ENCODE data around the gene HSPA1B.
A peak's percentile ranks its signal among the peaks of the same experiment; 100 is the strongest.

Gene HSPA1B

GRCh38 chr6:31815025-31815838 lies 12.3 kb upstream of the HSPA1B start, which contains the start of the genes HSPA1A and HSPA1L:
Gene HSPA1A (plus strand): TSS chr6:31815543. CDS start chr6:31815757, 214 bp downstream.
Gene HSPA1L (minus strand): TSS chr6:31815283. CDS start chr6:31811972, 3,311 bp downstream.
- no peak for TF ChIP-seq TAF1 (IDR thresholded peaks at IDR 0.05; ENCODE audit: borderline replicate concordance, insufficient read depth, low read length)
- TF ChIP-seq REST (IDR thresholded peaks at IDR 0.05; ENCODE audit: insufficient read depth in 1 of 2, low read depth in 2 of 2, low read length in 2 of 2) = no peak
- no peak for TF ChIP-seq FOXP2 (optimal IDR thresholded peaks at IDR 0.05; ENCODE audit: borderline replicate concordance, extremely low read depth, extremely low read length, insufficient read depth)
- TF ChIP-seq POLR2AphosphoS5 (IDR thresholded peaks at IDR 0.05; ENCODE audit: low read depth, low read length) = no peak
- TF ChIP-seq SIN3A (IDR thresholded peaks at IDR 0.05; ENCODE audit: borderline replicate concordance, insufficient read depth, low read length) = no peak

GRCh38 chr6:31819871-31820299 lies 7.7 kb upstream of the HSPA1B start:
- TF ChIP-seq SIN3A (IDR thresholded peaks at IDR 0.05; ENCODE audit: borderline replicate concordance, insufficient read depth, low read length) (no peak), FOXP2 (optimal IDR thresholded peaks at IDR 0.05; ENCODE audit: borderline replicate concordance, extremely low read depth, extremely low read length, insufficient read depth) (no peak), POLR2AphosphoS5 (IDR thresholded peaks at IDR 0.05; ENCODE audit: low read depth, low read length) (no peak), REST (IDR thresholded peaks at IDR 0.05; ENCODE audit: insufficient read depth in 1 of 2, low read depth in 2 of 2, low read length in 2 of 2) (no peak), TAF1 (IDR thresholded peaks at IDR 0.05; ENCODE audit: borderline replicate concordance, insufficient read depth, low read length) (no peak)

- TF ChIP-seq FOXP2 (optimal IDR thresholded peaks at IDR 0.05; ENCODE audit: borderline replicate concordance, extremely low read depth, extremely low read length, insufficient read depth) = no peak
- TF ChIP-seq POLR2AphosphoS5 (IDR thresholded peaks at IDR 0.05; ENCODE audit: low read depth, low read length) = peak; percentile 87
- 0 out of 2 replicates have a peak, but pooled peaks have one; percentile 16 for TF ChIP-seq TAF1 (IDR thresholded peaks at IDR 0.05; ENCODE audit: borderline replicate concordance, insufficient read depth, low read length)
- TF ChIP-seq REST (IDR thresholded peaks at IDR 0.05; ENCODE audit: insufficient read depth in 1 of 2, low read depth in 2 of 2, low read length in 2 of 2) = no peak
- TF ChIP-seq SIN3A (IDR thresholded peaks at IDR 0.05; ENCODE audit: borderline replicate concordance, insufficient read depth, low read length) = 0 out of 2 replicates have a peak, but pooled peaks have one; percentile 10
Observed at GRCh38 chr6:31821301-31822035, 6.1 kb upstream of the HSPA1B start.

- TF ChIP-seq FOXP2 (optimal IDR thresholded peaks at IDR 0.05; ENCODE audit: borderline replicate concordance, extremely low read depth, extremely low read length, insufficient read depth) = no peak
- peak; percentile 58; the same call in 1 of the 2 replicates for TF ChIP-seq TAF1 (IDR thresholded peaks at IDR 0.05; ENCODE audit: borderline replicate concordance, insufficient read depth, low read length)
- TF ChIP-seq POLR2AphosphoS5 (IDR thresholded peaks at IDR 0.05; ENCODE audit: low read depth, low read length) = peak; percentile 79
- TF ChIP-seq REST (IDR thresholded peaks at IDR 0.05; ENCODE audit: insufficient read depth in 1 of 2, low read depth in 2 of 2, low read length in 2 of 2) = 0 out of 4 replicates have a peak, but pooled peaks of 1 of the 2 experiments have one; percentile 35
- no peak for TF ChIP-seq SIN3A (IDR thresholded peaks at IDR 0.05; ENCODE audit: borderline replicate concordance, insufficient read depth, low read length)
Observed at GRCh38 chr6:31822036-31822821, 5.3 kb upstream of the HSPA1B start.
